ENCODE results near the gene ITGAE. TPM values are rescaled to one million over a fixed set of nuclear protein-coding genes. Genes with fewer than 3 reads are reported as not detected.

Gene ITGAE
- total and polyA plus RNA-seq, 10 of the 15 experiments (the other 5 are each of a cell fraction or from before 2014, with no cell fraction given), result 13.1 to 161 (median 34.8) TPM

DNA sequence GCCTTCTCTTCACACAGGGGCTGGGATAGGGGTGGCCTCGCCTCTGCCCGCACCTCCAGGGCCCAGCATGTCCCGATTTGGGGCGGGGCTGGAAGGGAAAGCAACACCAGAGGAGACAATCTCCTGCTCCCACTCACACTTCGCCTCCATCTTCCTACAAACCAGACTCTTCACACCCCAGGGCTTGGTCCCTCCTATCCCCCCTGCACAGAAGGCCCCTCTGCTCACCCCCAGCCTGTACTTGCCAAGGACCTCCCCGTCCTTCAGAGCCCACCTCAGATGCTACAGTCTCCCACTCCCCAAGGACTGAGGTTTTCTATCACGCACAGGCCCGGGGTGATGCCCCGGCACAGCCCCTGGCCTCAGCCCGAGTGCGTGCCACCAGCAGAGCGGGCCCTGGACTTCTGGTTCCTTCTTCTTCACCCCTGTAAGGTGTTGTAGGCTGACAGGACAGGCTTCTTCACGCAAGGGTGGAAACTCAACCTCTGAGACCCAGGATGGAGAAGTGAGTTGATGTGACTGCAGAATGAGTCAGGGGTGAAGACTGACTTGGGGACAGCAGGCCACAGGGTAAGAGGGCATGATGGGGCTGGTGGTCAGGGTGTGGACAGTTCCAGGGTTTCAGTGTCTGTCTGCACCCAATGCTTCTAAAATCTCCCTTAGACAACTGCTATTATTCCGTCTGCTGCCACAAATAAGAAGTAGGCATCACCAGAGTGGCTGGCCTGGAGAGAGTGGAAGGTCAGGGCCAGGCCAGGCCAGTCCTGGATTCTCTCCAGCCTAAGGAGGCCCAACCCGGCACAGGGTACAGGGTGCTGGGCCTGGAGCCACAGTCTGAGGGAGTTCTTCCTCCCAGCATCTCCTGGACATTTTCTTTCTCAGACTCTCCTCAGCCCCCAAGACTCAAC is 2.5 kb downstream of the ITGAE start (continued):
- TF ChIP-seq SIN3A (IDR thresholded peaks at IDR 0.05; ENCODE audit: low read depth, low read length) (no peak), ZNF207 (IDR thresholded peaks at IDR 0.05; ENCODE audit: borderline replicate concordance) (no peak), SPI1 (IDR thresholded peaks at IDR 0.05; ENCODE audit: borderline replicate concordance, insufficient read depth, low read depth, low read length) (peak; percentile 67; the same call in 1 of the 2 replicates), FOXM1 (IDR thresholded peaks at IDR 0.05; ENCODE audit: low read depth, low read length) (no peak), NFYA (IDR thresholded peaks at IDR 0.05; ENCODE audit: borderline replicate concordance, low read depth, low read length) (no peak), PAX5 (IDR thresholded peaks at IDR 0.05; ENCODE audit: borderline replicate concordance, low read depth, low read length) (peak; percentile 93), RUNX3 (IDR thresholded peaks at IDR 0.05; ENCODE audit: low read length) (peak; percentile 56), SMAD1 (IDR thresholded peaks at IDR 0.05; ENCODE audit: low read depth, partially characterized antibody) (no peak)
- TF ChIP-seq, protein P1, sequence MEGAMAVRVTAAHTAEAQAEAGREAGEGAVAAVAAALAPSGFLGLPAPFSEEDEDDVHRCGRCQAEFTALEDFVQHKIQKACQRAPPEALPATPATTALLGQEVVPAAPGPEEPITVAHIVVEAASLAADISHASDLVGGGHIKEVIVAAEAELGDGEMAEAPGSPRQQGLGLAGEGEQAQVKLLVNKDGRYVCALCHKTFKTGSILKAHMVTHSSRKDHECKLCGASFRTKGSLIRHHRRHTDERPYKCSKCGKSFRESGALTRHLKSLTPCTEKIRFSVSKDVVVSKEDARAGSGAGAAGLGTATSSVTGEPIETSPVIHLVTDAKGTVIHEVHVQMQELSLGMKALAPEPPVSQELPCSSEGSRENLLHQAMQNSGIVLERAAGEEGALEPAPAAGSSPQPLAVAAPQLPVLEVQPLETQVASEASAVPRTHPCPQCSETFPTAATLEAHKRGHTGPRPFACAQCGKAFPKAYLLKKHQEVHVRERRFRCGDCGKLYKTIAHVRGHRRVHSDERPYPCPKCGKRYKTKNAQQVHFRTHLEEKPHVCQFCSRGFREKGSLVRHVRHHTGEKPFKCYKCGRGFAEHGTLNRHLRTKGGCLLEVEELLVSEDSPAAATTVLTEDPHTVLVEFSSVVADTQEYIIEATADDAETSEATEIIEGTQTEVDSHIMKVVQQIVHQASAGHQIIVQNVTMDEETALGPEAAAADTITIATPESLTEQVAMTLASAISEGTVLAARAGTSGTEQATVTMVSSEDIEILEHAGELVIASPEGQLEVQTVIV (IDR thresholded peaks at IDR 0.05; ENCODE audit: borderline replicate concordance, partially characterized antibody), result no peak
- TF ChIP-seq, protein P2, sequence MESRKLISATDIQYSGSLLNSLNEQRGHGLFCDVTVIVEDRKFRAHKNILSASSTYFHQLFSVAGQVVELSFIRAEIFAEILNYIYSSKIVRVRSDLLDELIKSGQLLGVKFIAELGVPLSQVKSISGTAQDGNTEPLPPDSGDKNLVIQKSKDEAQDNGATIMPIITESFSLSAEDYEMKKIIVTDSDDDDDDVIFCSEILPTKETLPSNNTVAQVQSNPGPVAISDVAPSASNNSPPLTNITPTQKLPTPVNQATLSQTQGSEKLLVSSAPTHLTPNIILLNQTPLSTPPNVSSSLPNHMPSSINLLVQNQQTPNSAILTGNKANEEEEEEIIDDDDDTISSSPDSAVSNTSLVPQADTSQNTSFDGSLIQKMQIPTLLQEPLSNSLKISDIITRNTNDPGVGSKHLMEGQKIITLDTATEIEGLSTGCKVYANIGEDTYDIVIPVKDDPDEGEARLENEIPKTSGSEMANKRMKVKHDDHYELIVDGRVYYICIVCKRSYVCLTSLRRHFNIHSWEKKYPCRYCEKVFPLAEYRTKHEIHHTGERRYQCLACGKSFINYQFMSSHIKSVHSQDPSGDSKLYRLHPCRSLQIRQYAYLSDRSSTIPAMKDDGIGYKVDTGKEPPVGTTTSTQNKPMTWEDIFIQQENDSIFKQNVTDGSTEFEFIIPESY (IDR thresholded peaks at IDR 0.05), result no peak

All from GM12878 (cell line).